ENCODE measurements around the gene ITPK1.

Gene ITPK1

GRCh38 chr14:93039649-93040315 is 75.9 kb downstream of the ITPK1 start:
- Histone ChIP-seq H3K4me1 (ENCODE audit: insufficient read depth, low read length) (no peaks in the 10 kb centered on the region), H3K36me3 (ENCODE audit: insufficient read depth, low read length) (no peaks in the 10 kb centered on the region), H4K20me1 (ENCODE audit: insufficient read depth, low read length) (peaks cover 67% of the 10 kb centered on the region), H3K4me2 (ENCODE audit: insufficient read depth, low read length) (no peak overlapping the region), H3K9me3 (ENCODE audit: insufficient read depth, low read length, severe bottlenecking) (no peaks in the 10 kb centered on the region), H2AFZ (ENCODE audit: low read depth, low read length) (no peak overlapping the region), H3K79me2 (ENCODE audit: insufficient read depth, low read length) (peaks cover 13% of the 10 kb centered on the region), H3K4me3 (ENCODE audit: low read depth in 1 of 2, low read length in 2 of 2) (no peak overlapping the region), H3K27ac (ENCODE audit: low read length) (no peak overlapping the region), H3K27me3 (ENCODE audit: insufficient read depth, low read length, poor library complexity) (no peaks in the 10 kb centered on the region), H3K9ac (ENCODE audit: low read depth, low read length) (no peak overlapping the region)
- TF ChIP-seq EZH2 (IDR thresholded peaks at IDR 0.05; ENCODE audit: borderline replicate concordance, low read depth, low read length, severe bottlenecking): no peak
- no peak for TF ChIP-seq CTCF (IDR thresholded peaks at IDR 0.05; ENCODE audit: borderline replicate concordance, extremely low read depth, low read length, poor library complexity, severe bottlenecking)
- no peak for ATAC-seq (ENCODE audit: insufficient read depth, low read depth)
- no peak for DNase-seq

GRCh38 chr14:93037351-93037750 is 78.4 kb downstream of the ITPK1 start:
- Histone ChIP-seq H3K4me1 (ENCODE audit: insufficient read depth, low read length) (no peaks in the 10 kb centered on the region), H3K9me3 (ENCODE audit: insufficient read depth, low read length, severe bottlenecking) (no peaks in the 10 kb centered on the region), H4K20me1 (ENCODE audit: insufficient read depth, low read length) (peaks cover 72% of the 10 kb centered on the region), H3K27me3 (ENCODE audit: insufficient read depth, low read length, poor library complexity) (no peaks in the 10 kb centered on the region), H3K4me3 (ENCODE audit: low read depth in 1 of 2, low read length in 2 of 2) (no peak overlapping the region), H3K79me2 (ENCODE audit: insufficient read depth, low read length) (peaks cover 15% of the 10 kb centered on the region), H3K4me2 (ENCODE audit: insufficient read depth, low read length) (no peak overlapping the region), H3K36me3 (ENCODE audit: insufficient read depth, low read length) (no peaks in the 10 kb centered on the region), H3K27ac (ENCODE audit: low read length) (no peak overlapping the region), H3K9ac (ENCODE audit: low read depth, low read length) (no peak overlapping the region), H2AFZ (ENCODE audit: low read depth, low read length) (no peak overlapping the region)
- no peak for ATAC-seq (ENCODE audit: insufficient read depth, low read depth)
- TF ChIP-seq CTCF (IDR thresholded peaks at IDR 0.05; ENCODE audit: borderline replicate concordance, extremely low read depth, low read length, poor library complexity, severe bottlenecking): no peak
- TF ChIP-seq EZH2 (IDR thresholded peaks at IDR 0.05; ENCODE audit: borderline replicate concordance, low read depth, low read length, severe bottlenecking): no peak
- no peak for DNase-seq

GRCh38 chr14:93036652-93037345 is 78.9 kb downstream of the ITPK1 start:
- Histone ChIP-seq H3K4me1 (ENCODE audit: insufficient read depth, low read length) (no peaks in the 10 kb centered on the region), H3K27ac (ENCODE audit: low read length) (no peak overlapping the region), H3K4me2 (ENCODE audit: insufficient read depth, low read length) (no peak overlapping the region)

More at GRCh38 chr14:93036652-93037345, 78.9 kb downstream of the ITPK1 start:
- ATAC-seq (ENCODE audit: insufficient read depth, low read depth) (no peak), DNase-seq (no peak)
- Histone ChIP-seq H3K9ac (ENCODE audit: low read depth, low read length) (no peak overlapping the region), H3K27me3 (ENCODE audit: insufficient read depth, low read length, poor library complexity) (no peaks in the 10 kb centered on the region), H2AFZ (ENCODE audit: low read depth, low read length) (no peak overlapping the region), H3K36me3 (ENCODE audit: insufficient read depth, low read length) (no peaks in the 10 kb centered on the region), H4K20me1 (ENCODE audit: insufficient read depth, low read length) (peaks cover 67% of the 10 kb centered on the region), H3K9me3 (ENCODE audit: insufficient read depth, low read length, severe bottlenecking) (no peaks in the 10 kb centered on the region), H3K4me3 (ENCODE audit: low read depth in 1 of 2, low read length in 2 of 2) (no peak overlapping the region), H3K79me2 (ENCODE audit: insufficient read depth, low read length) (peaks cover 9% of the 10 kb centered on the region)
- TF ChIP-seq CTCF (IDR thresholded peaks at IDR 0.05; ENCODE audit: borderline replicate concordance, extremely low read depth, low read length, poor library complexity, severe bottlenecking) (no peak), EZH2 (IDR thresholded peaks at IDR 0.05; ENCODE audit: borderline replicate concordance, low read depth, low read length, severe bottlenecking) (no peak)

Data from DND-41 (cell line).